Lung (tissue), 12 donors: ENCODE results near the gene CTSD. TPM values are rescaled to one million over a fixed set of nuclear protein-coding genes. Genes with fewer than 3 reads are reported as not detected.

Experiments used
- ATAC-seq: fragments of 200-7000 bp; cut with Tn5 transposase; one replicate; pipeline ENCODE4 v1.9.1; 2020; ENCODE audit warnings: moderate number of reproducible peaks; ENCODE audit not compliant: insufficient read depth, low FRiP score
- DNase-seq, 3 donors: peaks; one replicate each; pipeline ENCODE4 v3.0.0-alpha.2; 2013 to 2017
- H3K27ac ChIP-seq, 2 donors: one replicate each; pipeline ENCODE4 v1.5.1; 2013; ENCODE audit warnings: mild to moderate bottlenecking in 2 of 2, moderate library complexity in 2 of 2, control low read depth in 1 of 2, inconsistent platforms in 1 of 2, low read depth in 1 of 2, low read length in 1 of 2
- H3K27me3 ChIP-seq, 3 donors: one replicate each; pipeline ENCODE4 v1.5.1; 2013; ENCODE audit warnings: low read length in 2 of 3; ENCODE audit not compliant: control insufficient read depth in 3 of 3, insufficient read depth in 3 of 3
- H3K36me3 ChIP-seq, 4 donors: one replicate each; pipeline ENCODE4 v1.5.1; 2013; ENCODE audit warnings: low read length in 4 of 4, mild to moderate bottlenecking in 1 of 4, moderate library complexity in 1 of 4; ENCODE audit not compliant: control insufficient read depth in 4 of 4, insufficient read depth in 4 of 4
- H3K4me1 ChIP-seq, 5 donors: one replicate each; pipeline ENCODE4 v1.5.1; 2013; ENCODE audit warnings: low read length in 5 of 5, mild to moderate bottlenecking in 2 of 5, moderate library complexity in 1 of 5; ENCODE audit not compliant: control insufficient read depth in 5 of 5, insufficient read depth in 5 of 5
- H3K4me3 ChIP-seq: one replicate; pipeline ENCODE4 v1.5.1; 2013; ENCODE audit warnings: mild to moderate bottlenecking, control low read depth, moderate library complexity
- H3K9ac ChIP-seq, 2 donors: one replicate each; pipeline ENCODE4 v1.5.1; 2013; ENCODE audit warnings: low read length in 2 of 2, control low read depth in 1 of 2; ENCODE audit not compliant: insufficient read depth in 1 of 2
- H3K9me3 ChIP-seq, 4 donors: one replicate each; pipeline ENCODE4 v1.5.1; 2013; ENCODE audit warnings: low read length in 3 of 4, mild to moderate bottlenecking in 1 of 4, moderate library complexity in 1 of 4; ENCODE audit not compliant: control insufficient read depth in 4 of 4, insufficient read depth in 3 of 4
- CTCF ChIP-seq: IDR thresholded peaks from 2 replicates; pipeline ENCODE4 v1.5.1; 2012; ENCODE audit warnings: mild to moderate bottlenecking; ENCODE audit errors: control extremely low read depth, extremely low read depth
- WGBS, 2 donors: extraction: QIAGEN DNeasy Blood & Tissue Kit; methylation state at CpG; one replicate each; pipeline ENCODE4 v1.1.7; 2013; 5-methylcytosine and 5-hydroxymethylcytosine counted together
- polyA plus RNA-seq, 2 donors: library from polyadenylated mRNA; stranded (reverse); fragments of 200-250 nt; gene quantifications; one replicate each; pipeline ENCODE4 v1.2.1, GENCODE V29; 2013
- total RNA-seq, 2 donors: library from RNA; depleted of rRNA in 1 of 2; stranded (reverse); fragments of >200 nt in 1 of 2; gene quantifications; one replicate each; pipeline ENCODE4 v1.2.1, GENCODE V29; 2014 to 2021
- donor health status: control.
- donor health status: control.
- donor health status: Bipolar disorder and iron deficiency.
- donor health status: healthy.
- donor health status: DM: yes; HTN: yes; CAD: no.

Gene CTSD
- total and polyA plus RNA-seq, 4 donors, result 388 to 2,177 (median 1,949) TPM

GRCh38 chr11:1753229-1753928, 10.3 kb downstream of the CTSD start:
- WGBS, 2 donors, result 88 to 90% methylated on average over 31 to 38 of the region's 38 CpGs
- Histone ChIP-seq H3K27me3 (peaks cover 0 to 13% (median 8%) of the 10 kb centered on the region in 3 donors), H3K9ac (no peak overlapping the region), H3K27ac (no peak overlapping the region), H3K4me3 (no peak overlapping the region), H3K9me3 (no peaks in the 10 kb centered on the region), H3K4me1 (peaks cover 0 to 19% (median 0%) of the 10 kb centered on the region in 5 donors), H3K36me3 (peaks cover 0 to 65% (median 4%) of the 10 kb centered on the region in 4 donors)
- no peak for ATAC-seq
- no peak for DNase-seq
- no peak for TF ChIP-seq CTCF

DNA sequence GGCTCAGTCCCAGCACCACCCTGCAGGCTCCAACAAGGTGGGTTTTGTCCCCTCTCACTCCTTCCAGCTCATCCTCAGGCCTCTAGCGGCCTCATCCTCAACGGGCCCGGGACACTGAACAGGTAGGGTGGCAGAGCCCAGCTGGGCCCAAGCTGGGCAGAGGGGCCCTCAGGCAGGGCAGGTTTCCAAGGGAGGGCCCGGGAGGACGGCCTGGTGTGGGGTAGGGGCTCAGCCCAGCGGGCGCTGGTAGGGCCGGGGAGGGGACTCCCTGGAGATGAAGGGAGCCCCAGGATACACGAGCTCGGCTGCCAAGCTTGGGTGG, 10.9 kb downstream of the CTSD start:
- Histone ChIP-seq H3K36me3 (peaks cover 0 to 60% (median 4%) of the 10 kb centered on the region in 4 donors), H3K9ac (no peak overlapping the region), H3K9me3 (no peaks in the 10 kb centered on the region), H3K4me3 (no peak overlapping the region), H3K27me3 (peaks cover 0 to 16% (median 8%) of the 10 kb centered on the region in 3 donors), H3K4me1 (peaks cover 0 to 19% (median 0%) of the 10 kb centered on the region in 5 donors), H3K27ac (no peak overlapping the region)
- WGBS, 2 donors, result 86 to 88% methylated on average over 10 of the region's 10 CpGs
- DNase-seq (no peak), ATAC-seq (no peak)
- no peak for TF ChIP-seq CTCF

DNA sequence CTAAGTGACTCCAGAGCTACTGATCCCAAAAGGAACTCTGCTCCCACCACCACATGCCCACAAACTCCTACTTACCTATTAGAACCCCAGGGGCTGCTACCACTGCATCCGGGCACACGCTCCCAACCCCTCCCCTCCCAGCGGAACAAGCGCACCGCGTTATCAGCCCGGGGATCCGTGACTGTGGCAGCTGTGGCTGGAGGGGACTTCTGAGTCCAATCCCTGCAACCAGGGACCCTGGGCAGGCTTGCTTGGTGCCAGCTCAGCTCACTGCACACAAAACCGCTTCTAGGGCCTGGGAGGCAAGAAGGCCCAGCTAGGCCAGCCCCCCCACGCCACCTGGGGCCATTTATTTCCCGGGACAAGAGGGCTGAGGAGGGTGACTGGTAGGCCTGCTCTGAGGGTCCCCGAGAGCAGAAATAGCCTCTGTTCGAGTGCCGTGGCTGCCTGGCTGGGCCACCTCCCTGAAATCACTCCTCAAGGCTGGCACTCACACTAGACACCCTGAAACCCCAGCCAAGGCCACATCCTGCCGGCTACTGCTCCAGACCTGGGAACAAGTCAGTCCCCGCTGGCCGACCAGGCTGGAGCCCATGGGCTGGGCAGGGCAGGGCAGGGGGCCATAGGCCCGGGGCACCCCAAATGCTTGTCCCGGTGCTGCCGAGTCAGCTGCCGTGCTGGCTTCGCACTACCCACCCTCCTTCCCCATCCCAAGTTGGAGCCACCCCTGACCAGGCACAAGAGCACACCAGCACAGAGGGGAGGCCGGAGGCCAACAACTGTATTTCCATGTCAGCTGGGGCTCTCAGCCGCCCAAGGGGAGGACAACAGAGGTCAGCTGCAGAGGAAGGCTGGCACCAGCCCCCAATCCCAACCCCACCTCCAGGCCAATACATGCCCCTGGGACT, 11.5 kb downstream of the CTSD start:
- H3K9me3 ChIP-seq, result no peaks in the 10 kb centered on the region
- peaks cover 0 to 55% (median 3%) of the 10 kb centered on the region in 4 donors for H3K36me3 ChIP-seq
- ATAC-seq (no peak), DNase-seq (no peak)
- TF ChIP-seq CTCF, result no peak
- H3K4me3 ChIP-seq, result no peak overlapping the region
- H3K9ac ChIP-seq, result no peak overlapping the region
- H3K27ac ChIP-seq, result no peak overlapping the region
- H3K4me1 ChIP-seq, result peaks cover 0 to 19% (median 0%) of the 10 kb centered on the region in 5 donors
- peaks cover 0 to 19% (median 10%) of the 10 kb centered on the region in 3 donors for H3K27me3 ChIP-seq
- 80 to 82% methylated on average over 24 of the region's 24 CpGs for WGBS, 2 donors
